ENCODE results near the gene GATB.

GRCh38 chr4:151640381-151640780, 120.4 kb downstream of the GATB start:
- TF ChIP-seq CTCF (IDR thresholded peaks at IDR 0.05) (no peak), EZH2 (IDR thresholded peaks at IDR 0.05) (no peak), EZH2phosphoT487 (IDR thresholded peaks at IDR 0.05) (no peak)
